Endothelial cell of umbilical vein (primary cell): ENCODE results near the gene CWC27. TPM values are rescaled to one million over a fixed set of nuclear protein-coding genes. Genes with fewer than 3 reads are reported as not detected.

Experiments
- BruUV-seq: library from RNA; stranded (reverse); fragments of 400-500 nt; replicated peaks from 2 replicates; lab custom pipeline; 2021; lab: Mats Ljungman, UMichigan
- CTCF ChIA-PET: fragments of 300-600, 350-600 bp; sonication (Branson Sonifier 250); formaldehyde crosslinking; loops from one replicate; lab custom pipeline; 2021; ENCODE audit warnings: antibody characterized with exemption, inconsistent platforms; lab: Charles Lee
- POLR2A ChIA-PET: fragments of 300-600, 350-600 bp; sonication (Branson Sonifier 250); formaldehyde crosslinking; loops from one replicate; lab custom pipeline; 2021; ENCODE audit warnings: antibody characterized with exemption, inconsistent platforms; lab: Charles Lee
- DNase-seq: peaks from one replicate; pipeline ENCODE4 v3.0.0-alpha.2; 2011; ENCODE audit warnings: low read depth, low spot score
- FAIRE-seq: peaks from 2 replicates; lab custom pipeline; 2011; peaks lifted over from hg19 to GRCh38; lab: Jason Lieb, UNC
- H2AFZ ChIP-seq: 2 replicates; pipeline ENCODE4 v1.6.0; 2012; ENCODE audit warnings: low read depth, low read length, control low read depth, inconsistent platforms
- H3K27ac ChIP-seq: 2 replicates; pipeline ENCODE4 v1.5.1; 2011; ENCODE audit warnings: low read depth, mild to moderate bottlenecking, control low read depth, low read length, moderate library complexity; ENCODE audit not compliant: insufficient read depth
- H3K27me3 ChIP-seq, 2 experiments: 2 replicates each; pipeline versions ENCODE4 v1.6.0 to v1.6.1; 2011; ENCODE audit warnings: low read length in 2 of 2, mixed read lengths in 1 of 2; ENCODE audit not compliant: control insufficient read depth in 2 of 2, insufficient read depth in 2 of 2
- H3K36me3 ChIP-seq, 2 experiments: 2 replicates in 1 of 2; 3 replicates in 1 of 2; pipeline ENCODE4 v1.5.1; 2011; ENCODE audit warnings: low read length in 2 of 2, mild to moderate bottlenecking in 1 of 2, moderate library complexity in 1 of 2; ENCODE audit not compliant: control insufficient read depth in 2 of 2, insufficient read depth in 2 of 2; ENCODE audit errors: extremely low read depth in 1 of 2
- H3K4me1 ChIP-seq: 3 replicates; pipeline ENCODE4 v1.5.1; 2011; ENCODE audit warnings: mild to moderate bottlenecking, low read length; ENCODE audit not compliant: control insufficient read depth, insufficient read depth; ENCODE audit errors: extremely low read depth
- H3K4me2 ChIP-seq: 2 replicates; pipeline ENCODE4 v1.6.1; 2011; ENCODE audit warnings: low read length, control low read depth, mixed read lengths; ENCODE audit not compliant: insufficient read depth
- H3K4me3 ChIP-seq, 3 experiments: fragments of 200-600 bp in 1 of 3; sonication (generic), shearing (Covaris generic) in 1 of 3; replicated peaks in 1 of 3; 2 replicates each; pipeline ENCODE4 v1.5.1; 2011 to 2016; ENCODE audit warnings: control low read depth in 3 of 3, low read length in 3 of 3, mild to moderate bottlenecking in 2 of 3, inconsistent platforms in 1 of 3, low read depth in 1 of 3, moderate library complexity in 1 of 3; ENCODE audit not compliant: insufficient read depth in 1 of 3
- H3K79me2 ChIP-seq: 2 replicates; pipeline ENCODE4 v1.6.0; 2012; ENCODE audit warnings: low read length, inconsistent platforms; ENCODE audit not compliant: control insufficient read depth, insufficient read depth
- H3K9ac ChIP-seq: replicated peaks from 2 replicates; pipeline ENCODE3; 2011; ENCODE audit warnings: low read length, control low read depth; ENCODE audit not compliant: insufficient read depth; ENCODE audit errors: extremely low read depth
- H3K9me1 ChIP-seq: replicated peaks from 3 replicates; pipeline ENCODE4 v1.6.0; 2011; ENCODE audit warnings: mild to moderate bottlenecking, low read length; ENCODE audit not compliant: control insufficient read depth, insufficient read depth; ENCODE audit errors: extremely low read depth
- H3K9me3 ChIP-seq: replicated peaks from 2 replicates; pipeline ENCODE4 v1.5.1; 2012; ENCODE audit warnings: low read length, inconsistent platforms; ENCODE audit not compliant: control insufficient read depth, insufficient read depth
- H4K20me1 ChIP-seq: replicated peaks from 2 replicates; pipeline ENCODE3; 2011; ENCODE audit warnings: mild to moderate bottlenecking, low read length; ENCODE audit not compliant: control insufficient read depth, insufficient read depth; ENCODE audit errors: extremely low read depth
- EZH2 ChIP-seq: IDR thresholded peaks from 2 replicates; pipeline ENCODE4 v1.6.1; 2012; ENCODE audit warnings: borderline replicate concordance, low read depth, mild to moderate bottlenecking, moderate library complexity, low read length, inconsistent platforms; ENCODE audit not compliant: severe bottlenecking
- FOS ChIP-seq: IDR thresholded peaks from 2 replicates; pipeline ENCODE4 v1.6.1; 2011; ENCODE audit warnings: mild to moderate bottlenecking, low read length, moderate library complexity, borderline replicate concordance; ENCODE audit not compliant: insufficient read depth
- GATA2 ChIP-seq: IDR thresholded peaks from 2 replicates; pipeline ENCODE4 v1.7.0; 2011; ENCODE audit warnings: low read depth, mild to moderate bottlenecking, moderate library complexity, mixed read lengths, low read length; ENCODE audit not compliant: insufficient read length, insufficient read depth
- JUN ChIP-seq: IDR thresholded peaks from 2 replicates; pipeline ENCODE4 v1.6.1; 2011; ENCODE audit warnings: borderline replicate concordance, low read depth; ENCODE audit not compliant: insufficient read length, insufficient read depth
- MYC ChIP-seq: IDR thresholded peaks from one replicate; pipeline ENCODE4 v1.6.1; 2011; ENCODE audit warnings: mild to moderate bottlenecking, low read depth, low read length
- POLR2A ChIP-seq: IDR thresholded peaks from 2 replicates; pipeline ENCODE4 v1.6.1; 2012; ENCODE audit warnings: low read depth, mild to moderate bottlenecking, control low read depth, low read length
- POLR2AphosphoS5 ChIP-seq: IDR thresholded peaks from 2 replicates; pipeline ENCODE4 v1.6.1; 2012; ENCODE audit warnings: low read depth, mild to moderate bottlenecking, control low read depth, low read length, moderate library complexity; ENCODE audit not compliant: insufficient read depth
- dilution Hi-C: fragments of 300-500 bp; cut with MboI; formaldehyde crosslinking; loops from one replicate; pipeline ENCODE4 v1.15.0; 2019; ENCODE audit warnings: low sequenced_read_pairs; ENCODE audit not compliant: extremely low pct_ligation_motif_present
- intact Hi-C: fragments of 100-400 bp; cut with micrococcal nuclease; formaldehyde crosslinking; loops from one replicate; pipeline ENCODE4 v1.10.0; 2022
- polyA plus RNA-seq, 4 experiments: library from polyadenylated mRNA; depleted of rRNA in 3 of 4; stranded (reverse) in 3 of 4; unstranded in 1 of 4; fragments of >200 nt; gene quantifications; 2 replicates each; pipeline versions ENCODE4 v1.2.1 to v1.2.3, GENCODE V29; 2011 to 2012; ENCODE audit warnings: missing spikeins in 1 of 4
- total RNA-seq: library from RNA; stranded (reverse); gene quantifications from 2 replicates; pipeline ENCODE4 v1.2.3, GENCODE V29; 2021
- TF ChIP-seq, protein P1 (sequence below), 2 donors: IDR thresholded peaks; 1 replicate in 1 of 2; 2 replicates in 1 of 2; pipeline ENCODE4 v1.5.1; 2011; ENCODE audit warnings: low read length in 2 of 2, mild to moderate bottlenecking in 2 of 2, moderate library complexity in 2 of 2, control low read depth in 1 of 2, inconsistent platforms in 1 of 2, low read depth in 1 of 2; ENCODE audit not compliant: insufficient read depth in 1 of 2; ENCODE audit errors: extremely low read depth in 1 of 2
- TF ChIP-seq, protein P2 (sequence below): IDR thresholded peaks from 2 replicates; pipeline ENCODE4 v1.6.1; 2011; ENCODE audit not compliant: insufficient read depth, insufficient read length

CWC27 gene
- total and polyA plus RNA-seq, 2 donors (not counting 3 experiments of a cell fraction or from before 2014, with no cell fraction given), result 11.9 to 23.8 TPM

DNA sequence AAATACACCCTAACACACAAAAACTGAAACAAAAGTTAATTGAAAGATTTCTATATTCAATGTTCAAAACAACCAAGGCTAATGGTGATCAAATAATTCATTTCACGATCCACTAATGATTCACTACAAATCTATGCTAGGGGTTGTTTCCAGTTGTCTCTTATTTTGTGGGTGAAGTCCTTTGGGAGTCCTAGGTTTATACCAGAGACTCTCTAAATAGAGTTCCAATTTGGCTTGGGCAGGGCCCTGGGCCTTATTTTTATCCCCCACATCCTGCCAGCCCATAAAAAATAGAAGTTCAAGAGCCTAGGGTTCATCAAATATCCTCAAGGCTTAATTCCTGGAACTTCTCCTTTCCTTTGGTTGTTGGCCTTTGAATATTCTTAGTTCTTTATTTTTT is 26.3 kb upstream of the CWC27 start:
- Histone ChIP-seq H3K79me2 (peaks cover 11% of the 10 kb centered on the region), H3K27ac (no peak overlapping the region), H3K4me2 (no peak overlapping the region), H3K4me3 (no peak overlapping the region), H4K20me1 (no peaks in the 10 kb centered on the region), H3K9ac (no peak overlapping the region), H3K9me1 (no peaks in the 10 kb centered on the region), H2AFZ (no peak overlapping the region), H3K9me3 (no peaks in the 10 kb centered on the region), H3K36me3 (peaks cover 3 to 6% of the 10 kb centered on the region in 2 experiments), H3K4me1 (no peaks in the 10 kb centered on the region), H3K27me3 (no peaks in the 10 kb centered on the region)
- no TSS peak for BruUV-seq
- DNase-seq (no peak), FAIRE-seq (no peak)
- ChIA-PET CTCF (no interaction called here), POLR2A (no interaction called here)
- dilution Hi-C loops (no loop called here), intact Hi-C loops (no loop called here)
- TF ChIP-seq JUN, result no peak
- TF ChIP-seq, protein P1, sequence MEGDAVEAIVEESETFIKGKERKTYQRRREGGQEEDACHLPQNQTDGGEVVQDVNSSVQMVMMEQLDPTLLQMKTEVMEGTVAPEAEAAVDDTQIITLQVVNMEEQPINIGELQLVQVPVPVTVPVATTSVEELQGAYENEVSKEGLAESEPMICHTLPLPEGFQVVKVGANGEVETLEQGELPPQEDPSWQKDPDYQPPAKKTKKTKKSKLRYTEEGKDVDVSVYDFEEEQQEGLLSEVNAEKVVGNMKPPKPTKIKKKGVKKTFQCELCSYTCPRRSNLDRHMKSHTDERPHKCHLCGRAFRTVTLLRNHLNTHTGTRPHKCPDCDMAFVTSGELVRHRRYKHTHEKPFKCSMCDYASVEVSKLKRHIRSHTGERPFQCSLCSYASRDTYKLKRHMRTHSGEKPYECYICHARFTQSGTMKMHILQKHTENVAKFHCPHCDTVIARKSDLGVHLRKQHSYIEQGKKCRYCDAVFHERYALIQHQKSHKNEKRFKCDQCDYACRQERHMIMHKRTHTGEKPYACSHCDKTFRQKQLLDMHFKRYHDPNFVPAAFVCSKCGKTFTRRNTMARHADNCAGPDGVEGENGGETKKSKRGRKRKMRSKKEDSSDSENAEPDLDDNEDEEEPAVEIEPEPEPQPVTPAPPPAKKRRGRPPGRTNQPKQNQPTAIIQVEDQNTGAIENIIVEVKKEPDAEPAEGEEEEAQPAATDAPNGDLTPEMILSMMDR (IDR thresholded peaks at IDR 0.05; ENCODE audit: extremely low read depth in 1 of 2, insufficient read depth in 1 of 2, low read depth in 1 of 2, low read length in 2 of 2), result no peak
- TF ChIP-seq POLR2A, result no peak
- no peak for TF ChIP-seq FOS
- TF ChIP-seq MYC, result no peak
- TF ChIP-seq, protein P2, sequence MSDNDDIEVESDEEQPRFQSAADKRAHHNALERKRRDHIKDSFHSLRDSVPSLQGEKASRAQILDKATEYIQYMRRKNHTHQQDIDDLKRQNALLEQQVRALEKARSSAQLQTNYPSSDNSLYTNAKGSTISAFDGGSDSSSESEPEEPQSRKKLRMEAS, result no peak
- TF ChIP-seq GATA2, result no peak
- no peak for TF ChIP-seq POLR2AphosphoS5
- no peak for TF ChIP-seq EZH2
